ENCODE data around the gene GALNTL6.

GALNTL6 gene

DNA sequence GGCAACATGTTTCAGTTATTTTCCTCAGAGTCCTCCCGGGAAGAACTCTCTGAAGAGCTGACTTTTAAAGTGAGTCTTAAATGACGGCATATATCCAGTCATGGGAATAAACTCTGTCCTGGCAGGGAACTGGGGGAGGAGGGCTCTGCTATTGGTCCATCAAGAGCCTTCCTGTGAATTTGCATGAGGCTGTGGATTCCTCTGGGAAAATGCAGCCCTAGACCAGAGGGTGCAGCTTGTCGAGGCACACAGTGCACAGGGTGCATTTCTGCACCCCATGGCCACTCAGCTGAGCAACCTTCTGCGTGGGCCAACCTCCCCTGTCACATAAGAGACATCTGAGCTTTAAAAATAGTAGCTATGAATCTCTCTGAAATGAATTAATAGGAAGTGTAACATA is 360.0 kb downstream of the GALNTL6 start:
- no peak for TF ChIP-seq CTCF (IDR thresholded peaks at IDR 0.05; ENCODE audit: low read depth, low read length, missing control alignments)
- no peak overlapping the region for H3K4me3 ChIP-seq (replicated peaks; ENCODE audit: low read depth, low read length)
- DNase-seq (ENCODE audit: extremely low read depth, low read depth) = no peak

GRCh38 chr4:172177382-172177781 is 364.2 kb downstream of the GALNTL6 start:
- TF ChIP-seq CTCF (IDR thresholded peaks at IDR 0.05; ENCODE audit: low read depth, low read length, missing control alignments) = no peak
- no peak overlapping the region for H3K4me3 ChIP-seq (replicated peaks; ENCODE audit: low read depth, low read length)
- DNase-seq (ENCODE audit: extremely low read depth, low read depth) = no peak

DNA sequence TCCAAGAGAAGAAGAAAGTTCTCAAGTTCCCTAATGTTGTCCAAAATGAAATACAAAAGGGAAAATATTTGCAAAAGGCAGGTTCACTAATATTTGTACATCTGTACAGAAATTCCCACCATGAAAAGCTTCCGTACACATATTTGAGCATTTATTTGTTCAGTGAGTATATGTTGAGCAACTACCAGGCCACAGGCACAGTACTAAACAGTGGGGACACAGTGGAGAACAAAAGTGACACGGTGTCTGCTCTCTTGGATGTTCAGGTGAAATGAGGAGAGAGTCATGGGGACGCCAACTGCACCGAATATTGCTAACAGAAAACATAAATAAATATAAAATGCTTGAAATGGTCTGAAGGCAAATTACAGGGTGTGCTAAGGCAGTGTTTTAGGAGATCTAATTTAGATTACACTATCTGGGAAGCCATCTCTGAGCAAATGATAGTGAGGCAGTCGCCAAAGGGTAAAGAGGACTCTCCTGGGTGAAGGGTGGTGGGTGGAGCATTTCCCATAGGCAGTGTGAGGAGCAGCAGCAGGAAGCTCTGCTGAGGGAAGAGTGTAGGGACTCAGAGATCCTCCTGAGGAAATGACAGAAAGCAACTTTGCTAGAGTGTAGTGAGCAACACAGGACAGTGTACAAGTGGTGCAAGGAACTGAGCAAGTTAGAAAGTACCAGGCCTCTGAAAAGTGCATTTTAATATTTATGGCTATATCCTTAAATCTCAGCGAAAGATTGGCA is 375.2 kb downstream of the GALNTL6 start:
- DNase-seq (ENCODE audit: extremely low read depth, low read depth) = no peak
- H3K4me3 ChIP-seq (replicated peaks; ENCODE audit: low read depth, low read length) = no peak overlapping the region

GRCh38 chr4:172202480-172203076 is 389.4 kb downstream of the GALNTL6 start:
- DNase-seq (ENCODE audit: extremely low read depth, low read depth) = peak; percentile 12
- TF ChIP-seq CTCF (IDR thresholded peaks at IDR 0.05; ENCODE audit: low read depth, low read length, missing control alignments) = peak; percentile 54
- no peak overlapping the region for H3K4me3 ChIP-seq (replicated peaks; ENCODE audit: low read depth, low read length)

More for the DNA sequence above, 375.2 kb downstream of the GALNTL6 start:
- no peak for TF ChIP-seq CTCF (IDR thresholded peaks at IDR 0.05; ENCODE audit: low read depth, low read length, missing control alignments)

DNA sequence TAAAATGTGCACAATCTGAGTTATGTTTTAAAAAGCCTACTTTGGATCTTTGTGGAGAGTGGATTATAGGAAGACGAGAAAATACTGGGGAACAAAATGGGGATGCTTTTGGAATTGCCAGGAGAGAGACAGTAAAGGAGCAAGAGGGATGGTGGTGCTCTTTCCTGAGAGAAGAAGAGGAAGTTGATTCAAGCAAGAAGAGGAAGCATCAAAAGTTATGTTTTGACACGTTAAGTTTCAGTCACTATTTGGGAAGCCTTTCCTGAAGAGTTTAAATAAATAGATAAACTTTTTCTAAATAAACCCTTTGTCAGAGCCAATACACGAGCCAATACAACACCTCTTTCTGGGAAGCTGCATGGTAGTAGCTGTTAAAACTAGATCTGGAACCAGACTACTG is 394.1 kb downstream of the GALNTL6 start:
- no peak for DNase-seq (ENCODE audit: extremely low read depth, low read depth)
- no peak for TF ChIP-seq CTCF (IDR thresholded peaks at IDR 0.05; ENCODE audit: low read depth, low read length, missing control alignments)
- H3K4me3 ChIP-seq (replicated peaks; ENCODE audit: low read depth, low read length) = no peak overlapping the region

GRCh38 chr4:172207886-172208285 is 394.7 kb downstream of the GALNTL6 start:
- no peak for TF ChIP-seq CTCF (IDR thresholded peaks at IDR 0.05; ENCODE audit: low read depth, low read length, missing control alignments)
- no peak for DNase-seq (ENCODE audit: extremely low read depth, low read depth)
- H3K4me3 ChIP-seq (replicated peaks; ENCODE audit: low read depth, low read length) = no peak overlapping the region
